B cell (primary cell): ENCODE data around the gene DOC2B. TPM values are rescaled to one million over a fixed set of nuclear protein-coding genes. Genes with fewer than 3 reads are reported as not detected.

ENCODE experiments used
- ATAC-seq: fragments of 200-7000 bp; cut with Tn5 transposase; one replicate; pipeline ENCODE4 v1.10.0; 2021; ENCODE audit warnings: low read depth, mild to moderate bottlenecking, moderate number of reproducible peaks, moderate library complexity
- CTCF ChIA-PET: fragments of 350-600 bp; sonication (Branson Sonifier 250); formaldehyde crosslinking; loops from one replicate; lab custom pipeline; 2021; ENCODE audit warnings: antibody characterized with exemption, inconsistent platforms; lab: Charles Lee
- POLR2A ChIA-PET: fragments of 350-600 bp; sonication (Branson Sonifier 250); formaldehyde crosslinking; loops from one replicate; lab custom pipeline; 2021; ENCODE audit warnings: antibody characterized with exemption; lab: Charles Lee
- DNase-seq: peaks from one replicate; pipeline ENCODE4 v3.0.0; 2013
- H2AFZ ChIP-seq: 2 replicates; pipeline ENCODE4 v1.6.1; 2012; ENCODE audit warnings: mild to moderate bottlenecking, low read depth, low read length; ENCODE audit not compliant: insufficient read depth, poor library complexity, severe bottlenecking
- H3K27ac ChIP-seq, 2 donors: 1 replicate in 1 of 2; 2 replicates in 1 of 2; pipeline ENCODE4 v1.5.1; 2012 to 2013; ENCODE audit warnings: low read length in 2 of 2, mild to moderate bottlenecking in 2 of 2, moderate library complexity in 1 of 2
- H3K27me3 ChIP-seq, 4 experiments: fragments of 200-600 bp in 1 of 4; sonication (generic) in 1 of 4; replicated peaks in 1 of 4; 1 replicate in 2 of 4; 2 replicates in 2 of 4; pipeline versions ENCODE4 v1.6.1 to v1.7.0; 2013 to 2016; ENCODE audit warnings: low read length in 3 of 4, mild to moderate bottlenecking in 2 of 4, mixed read lengths in 1 of 4, moderate library complexity in 1 of 4; ENCODE audit not compliant: insufficient read depth in 4 of 4, control insufficient read depth in 3 of 4; ENCODE audit errors: control extremely low read depth in 1 of 4
- H3K36me3 ChIP-seq, 2 experiments: replicated peaks in 1 of 2; 1 replicate in 1 of 2; 2 replicates in 1 of 2; pipeline versions ENCODE4 v1.6.1 to v1.7.1; 2013; ENCODE audit warnings: low read length in 1 of 2; ENCODE audit not compliant: insufficient read depth in 2 of 2, control insufficient read depth in 1 of 2; ENCODE audit errors: control extremely low read depth in 1 of 2, extremely low read depth in 1 of 2
- H3K4me1 ChIP-seq, 2 donors: fragments of 200-600 bp in 1 of 2; sonication (generic) in 1 of 2; 1 replicate in 1 of 2; 2 replicates in 1 of 2; pipeline versions ENCODE4 v1.5.1 to v1.6.1; 2013 to 2017; ENCODE audit warnings: low read length in 2 of 2; ENCODE audit not compliant: control insufficient read depth in 2 of 2, insufficient read depth in 2 of 2
- H3K4me2 ChIP-seq: replicated peaks from 2 replicates; pipeline ENCODE3; 2012; ENCODE audit warnings: mild to moderate bottlenecking, low read depth, low read length; ENCODE audit not compliant: poor library complexity, severe bottlenecking
- H3K4me3 ChIP-seq, 5 experiments: fragments of 200-600 bp in 1 of 5; sonication (generic) in 1 of 5; 1 replicate in 3 of 5; 2 replicates in 2 of 5; pipeline versions ENCODE4 v1.5.1 to v1.7.0; 2011 to 2016; ENCODE audit warnings: low read length in 4 of 5, mild to moderate bottlenecking in 4 of 5, low read depth in 2 of 5, control low read depth in 1 of 5, moderate library complexity in 1 of 5; ENCODE audit not compliant: insufficient read depth in 1 of 5; ENCODE audit errors: control extremely low read depth in 1 of 5, extremely low read depth in 1 of 5
- H3K79me2 ChIP-seq: fragments of 200-600 bp; sonication (generic); one replicate; pipeline ENCODE4 v1.6.0; 2016; ENCODE audit warnings: low read length; ENCODE audit not compliant: control insufficient read depth, insufficient read depth
- H3K9ac ChIP-seq: fragments of 200-600 bp; sonication (generic); 2 replicates; pipeline ENCODE4 v1.6.1; 2017; ENCODE audit warnings: mild to moderate bottlenecking, low read length, moderate library complexity
- H3K9me3 ChIP-seq, 3 donors: one replicate each; pipeline versions ENCODE4 v1.6.1 to v1.7.1; 2013; ENCODE audit warnings: low read length in 2 of 3; ENCODE audit not compliant: control insufficient read depth in 2 of 3, insufficient read depth in 1 of 3; ENCODE audit errors: control extremely low read depth in 1 of 3
- H4K20me1 ChIP-seq: 2 replicates; pipeline ENCODE4 v1.6.0; 2012; ENCODE audit warnings: mild to moderate bottlenecking, low read length; ENCODE audit not compliant: insufficient read depth, control insufficient read depth, poor library complexity, severe bottlenecking
- H3K27ac Mint-ChIP-seq: one replicate; pipeline ENCODE4 v1.8.0; 2021; ENCODE audit warnings: mixed read lengths
- H3K27me3 Mint-ChIP-seq: one replicate; pipeline ENCODE4 v1.8.0; 2021; ENCODE audit warnings: mixed read lengths
- H3K4me1 Mint-ChIP-seq: one replicate; pipeline ENCODE4 v1.8.0; 2021; ENCODE audit warnings: mixed read lengths
- H3K4me3 Mint-ChIP-seq: one replicate; pipeline ENCODE4 v1.8.0; 2021; ENCODE audit warnings: mixed read lengths
- H3K9me3 Mint-ChIP-seq: one replicate; pipeline ENCODE4 v1.8.0; 2022; ENCODE audit warnings: mixed read lengths; ENCODE audit not compliant: insufficient read depth
- EZH2 ChIP-seq: IDR thresholded peaks from 2 replicates; pipeline ENCODE4 v1.6.1; 2012; ENCODE audit warnings: borderline replicate concordance, low read depth, mild to moderate bottlenecking, moderate library complexity, low read length; ENCODE audit not compliant: insufficient read depth, poor library complexity, severe bottlenecking
- WGBS: methylation state at CpG from one replicate; pipeline ENCODE4 v1.1.5; 2013; ENCODE audit warnings: missing lambda C conversion rate; ENCODE audit not compliant: insufficient coverage; 5-methylcytosine and 5-hydroxymethylcytosine counted together
- intact Hi-C: fragments of 100-400 bp; cut with micrococcal nuclease; formaldehyde crosslinking; loops from one replicate; pipeline ENCODE4 v1.10.0; 2022
- polyA plus RNA-seq: library from polyadenylated mRNA; depleted of rRNA; stranded (reverse); fragments of >200 nt; gene quantifications from 2 replicates; pipeline ENCODE4 v1.2.3, GENCODE V29; 2012
- total RNA-seq, 2 donors: library from RNA; stranded (reverse); fragments of 120-200 nt in 1 of 2; gene quantifications; 1 replicate in 1 of 2; 2 replicates in 1 of 2; pipeline versions ENCODE4 v1.2.3 to v1.2.4, GENCODE V29; 2013 to 2022
- TF ChIP-seq, protein P1 (sequence below): fragments of 200-600 bp; IDR thresholded peaks from one replicate; pipeline ENCODE4 v1.8.0; 2022; ENCODE audit warnings: antibody characterized with exemption, mild to moderate bottlenecking

DOC2B gene
- total and polyA plus RNA-seq, 2 donors (not counting 1 experiment from before 2014, with no cell fraction given): not detected

DNA sequence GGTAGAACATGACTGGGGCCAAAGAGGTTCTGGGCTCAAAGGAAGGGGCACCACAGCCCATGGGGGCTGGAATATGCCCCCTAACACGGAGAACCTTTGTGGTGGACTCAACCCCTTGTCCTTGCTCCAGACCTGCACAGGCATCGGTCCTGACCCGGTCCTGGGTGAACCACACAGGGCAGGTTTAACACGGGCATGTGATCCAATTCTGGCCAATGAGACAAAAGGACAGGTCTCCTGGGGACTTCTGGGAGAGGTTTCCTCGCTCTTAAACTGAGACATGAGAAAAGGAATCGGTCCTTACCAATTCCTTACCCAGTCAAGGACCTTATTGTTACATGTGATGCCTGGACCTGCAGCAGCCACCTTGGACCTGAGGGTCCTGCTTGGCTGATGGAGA is 3.7 kb downstream of the DOC2B start:
- Mint-ChIP-seq H3K9me3 (no peaks in the 10 kb centered on the region), H3K27me3 (peaks cover 28% of the 10 kb centered on the region), H3K4me3 (no peak overlapping the region), H3K4me1 (peaks cover 5% of the 10 kb centered on the region), H3K27ac (no peak overlapping the region)
- Histone ChIP-seq H3K4me2 (no peak overlapping the region), H2AFZ (no peak overlapping the region), H3K27me3 (peaks cover 0 to 31% (median 7%) of the 10 kb centered on the region in 4 experiments), H3K79me2 (no peaks in the 10 kb centered on the region), H3K4me3 (no peak overlapping the region), H4K20me1 (no peaks in the 10 kb centered on the region), H3K4me1 (no peaks in the 10 kb centered on the region), H3K36me3 (no peaks in the 10 kb centered on the region), H3K27ac (no peak overlapping the region), H3K9me3 (no peaks in the 10 kb centered on the region), H3K9ac (no peak overlapping the region)
- intact Hi-C loops: no loop called here
- DNase-seq: no peak
- TF ChIP-seq, protein P1, sequence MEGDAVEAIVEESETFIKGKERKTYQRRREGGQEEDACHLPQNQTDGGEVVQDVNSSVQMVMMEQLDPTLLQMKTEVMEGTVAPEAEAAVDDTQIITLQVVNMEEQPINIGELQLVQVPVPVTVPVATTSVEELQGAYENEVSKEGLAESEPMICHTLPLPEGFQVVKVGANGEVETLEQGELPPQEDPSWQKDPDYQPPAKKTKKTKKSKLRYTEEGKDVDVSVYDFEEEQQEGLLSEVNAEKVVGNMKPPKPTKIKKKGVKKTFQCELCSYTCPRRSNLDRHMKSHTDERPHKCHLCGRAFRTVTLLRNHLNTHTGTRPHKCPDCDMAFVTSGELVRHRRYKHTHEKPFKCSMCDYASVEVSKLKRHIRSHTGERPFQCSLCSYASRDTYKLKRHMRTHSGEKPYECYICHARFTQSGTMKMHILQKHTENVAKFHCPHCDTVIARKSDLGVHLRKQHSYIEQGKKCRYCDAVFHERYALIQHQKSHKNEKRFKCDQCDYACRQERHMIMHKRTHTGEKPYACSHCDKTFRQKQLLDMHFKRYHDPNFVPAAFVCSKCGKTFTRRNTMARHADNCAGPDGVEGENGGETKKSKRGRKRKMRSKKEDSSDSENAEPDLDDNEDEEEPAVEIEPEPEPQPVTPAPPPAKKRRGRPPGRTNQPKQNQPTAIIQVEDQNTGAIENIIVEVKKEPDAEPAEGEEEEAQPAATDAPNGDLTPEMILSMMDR: no peak
- no peak for TF ChIP-seq EZH2
- no peak for ATAC-seq
- POLR2A ChIA-PET: no interaction called here
- whole genome bisulfite sequencing: 86% methylated on average over 6 of the region's 6 CpGs
- CTCF ChIA-PET: no interaction called here

DNA sequence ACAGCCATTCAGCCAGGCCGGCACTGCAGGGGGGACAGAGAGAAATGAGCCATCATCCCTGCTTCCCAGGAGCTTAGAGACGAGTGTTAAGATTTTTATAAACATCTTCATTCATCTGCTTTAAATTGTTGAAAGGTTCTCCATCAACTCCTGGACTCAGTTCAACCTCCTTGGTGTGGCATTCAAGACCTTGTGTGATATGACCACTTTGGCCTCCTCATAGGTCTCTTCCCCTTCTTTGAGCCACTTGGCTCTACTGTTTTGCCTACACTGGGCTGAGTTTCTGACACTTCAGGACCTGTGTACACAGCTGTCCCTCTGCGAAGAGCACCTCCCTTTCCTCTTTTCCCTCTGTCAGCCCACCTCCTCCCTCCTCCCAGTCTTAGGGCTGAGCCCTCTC is 4.3 kb downstream of the DOC2B start:
- Histone ChIP-seq H3K79me2 (no peaks in the 10 kb centered on the region), H3K4me3 (no peak overlapping the region), H3K36me3 (no peaks in the 10 kb centered on the region), H3K9ac (no peak overlapping the region), H4K20me1 (no peaks in the 10 kb centered on the region), H2AFZ (no peak overlapping the region), H3K27me3 (peaks cover 0 to 25% (median 7%) of the 10 kb centered on the region in 4 experiments), H3K27ac (no peak overlapping the region), H3K9me3 (no peaks in the 10 kb centered on the region), H3K4me1 (no peaks in the 10 kb centered on the region), H3K4me2 (no peak overlapping the region)
- ChIA-PET CTCF (interaction anchor here (0.7 kb wide), 1 partner anchor 31 kb away, joined by 4 read pairs; no protein-coding TSS in a partner anchor), POLR2A (no interaction called here)
- 57% methylated on average over 1 of the region's 3 CpGs for WGBS
- no peak for TF ChIP-seq EZH2
- TF ChIP-seq, protein P1: no peak
- no peak overlapping the region for H3K27ac Mint-ChIP-seq
- no peaks in the 10 kb centered on the region for H3K9me3 Mint-ChIP-seq
- no peak overlapping the region for H3K4me3 Mint-ChIP-seq
- intact Hi-C loops: no loop called here
- peaks cover 22% of the 10 kb centered on the region for H3K27me3 Mint-ChIP-seq
- no peak for DNase-seq
- no peak for ATAC-seq
- peaks cover 3% of the 10 kb centered on the region for H3K4me1 Mint-ChIP-seq
